WTC11 (cell line): Measurements from ENCODE around the gene SYNDIG1. TPM values are rescaled to one million over a fixed set of nuclear protein-coding genes. Genes with fewer than 3 reads are reported as not detected.

ENCODE experiments used
- ATAC-seq: fragments of 200-7000 bp; cut with Tn5 transposase; 2 replicates; pipeline ENCODE4 v1.10.0; 2021; ENCODE audit warnings: mild to moderate bottlenecking, moderate library complexity
- CTCF ChIA-PET: fragments of 300-600 bp; sonication (Branson Sonifier 250); formaldehyde crosslinking; loops from one replicate; lab custom pipeline; 2021; ENCODE audit warnings: antibody characterized with exemption; lab: Charles Lee
- POLR2A ChIA-PET: fragments of 350-600 bp; sonication (Branson Sonifier 250); formaldehyde crosslinking; loops from one replicate; lab custom pipeline; 2021; ENCODE audit warnings: antibody characterized with exemption; lab: Charles Lee
- DNase-seq: peaks from one replicate; pipeline ENCODE4 v3.0.0; 2021; ENCODE audit warnings: low spot score
- H3K27ac Mint-ChIP-seq: 2 replicates; pipeline ENCODE4 v1.8.0; 2021; ENCODE audit warnings: mixed read lengths
- H3K27me3 Mint-ChIP-seq: 2 replicates; pipeline ENCODE4 v1.8.0; 2021; ENCODE audit warnings: low read depth, mild to moderate bottlenecking, moderate library complexity, mixed read lengths
- H3K36me3 Mint-ChIP-seq: 2 replicates; pipeline ENCODE4 v1.8.0; 2021; ENCODE audit warnings: mixed read lengths
- H3K4me1 Mint-ChIP-seq: 2 replicates; pipeline ENCODE4 v1.8.0; 2022; ENCODE audit warnings: mixed read lengths
- H3K4me3 Mint-ChIP-seq: 2 replicates; pipeline ENCODE4 v1.8.0; 2021; ENCODE audit warnings: mild to moderate bottlenecking, moderate library complexity, mixed read lengths
- H3K9me3 Mint-ChIP-seq: 2 replicates; pipeline ENCODE4 v1.8.0; 2021; ENCODE audit warnings: mixed read lengths
- ATF3 ChIP-seq: sonication (generic); formaldehyde crosslinking; conservative IDR thresholded peaks from 2 replicates; pipeline ENCODE4 v1.8.1; 2022; ENCODE audit warnings: mild to moderate bottlenecking, missing genetic modification reagents
- ATF6 ChIP-seq: sonication (generic); formaldehyde crosslinking; IDR thresholded peaks from 2 replicates; pipeline ENCODE4 v1.8.1; 2023; ENCODE audit warnings: mild to moderate bottlenecking, missing genetic modification reagents
- ETV6 ChIP-seq: sonication (generic); formaldehyde crosslinking; IDR thresholded peaks from 2 replicates; pipeline ENCODE4 v1.8.1; 2022; ENCODE audit warnings: mild to moderate bottlenecking, missing genetic modification reagents
- FOXJ3 ChIP-seq: sonication (generic); formaldehyde crosslinking; IDR thresholded peaks from 2 replicates; pipeline ENCODE4 v1.9.0; 2021; ENCODE audit warnings: missing genetic modification reagents, mild to moderate bottlenecking, borderline replicate concordance
- GRHL2 ChIP-seq: fragments of 250-450 bp; sonication (Bioruptor Pico); IDR thresholded peaks from 2 replicates; pipeline ENCODE4 v1.8.0; 2022; ENCODE audit warnings: mild to moderate bottlenecking, moderate library complexity; ENCODE audit not compliant: insufficient replicate concordance, severe bottlenecking
- GTF2I ChIP-seq: fragments of 250-450 bp; sonication (Bioruptor Pico); conservative IDR thresholded peaks from 2 replicates; pipeline ENCODE4 v1.4.0; 2021; ENCODE audit warnings: mild to moderate bottlenecking
- IRF1 ChIP-seq: sonication (generic); formaldehyde crosslinking; IDR thresholded peaks from 2 replicates; pipeline ENCODE4 v1.8.0; 2023; ENCODE audit warnings: missing genetic modification reagents
- MXD4 ChIP-seq: fragments of 250-450 bp; sonication (Bioruptor Pico); IDR thresholded peaks from 2 replicates; pipeline ENCODE4 v1.8.0; 2021; ENCODE audit warnings: mild to moderate bottlenecking, moderate library complexity, borderline replicate concordance
- NR2C2 ChIP-seq: sonication (generic); formaldehyde crosslinking; IDR thresholded peaks from 2 replicates; pipeline ENCODE4 v1.8.0; 2022; ENCODE audit warnings: mild to moderate bottlenecking, missing genetic modification reagents
- SMAD4 ChIP-seq: sonication (generic); formaldehyde crosslinking; IDR thresholded peaks from 2 replicates; pipeline ENCODE4 v1.8.0; 2022; ENCODE audit warnings: mild to moderate bottlenecking, missing genetic modification reagents
- TEAD1 ChIP-seq: sonication (generic); formaldehyde crosslinking; IDR thresholded peaks from 2 replicates; pipeline ENCODE4 v1.8.0; 2022; ENCODE audit warnings: mild to moderate bottlenecking, missing genetic modification reagents
- ZNF219 ChIP-seq: sonication (generic); formaldehyde crosslinking; IDR thresholded peaks from 2 replicates; pipeline ENCODE4 v1.8.0; 2023; ENCODE audit warnings: missing genetic modification reagents, mild to moderate bottlenecking, borderline replicate concordance
- ZNF263 ChIP-seq: sonication (generic); formaldehyde crosslinking; IDR thresholded peaks from 2 replicates; pipeline ENCODE4 v1.8.1; 2022; ENCODE audit warnings: low read depth, mild to moderate bottlenecking, moderate library complexity, missing genetic modification reagents
- ZNF396 ChIP-seq: fragments of 250-450 bp; sonication (Bioruptor Pico); IDR thresholded peaks from 2 replicates; pipeline ENCODE4 v1.8.0; 2021; ENCODE audit warnings: mild to moderate bottlenecking, moderate library complexity, borderline replicate concordance
- ZNF423 ChIP-seq: fragments of 250-450 bp; sonication (Bioruptor Pico); IDR thresholded peaks from 2 replicates; pipeline ENCODE4 v2.1.2; 2022; ENCODE audit warnings: mild to moderate bottlenecking, moderate library complexity
- ZNF671 ChIP-seq: fragments of 250-450 bp; sonication (Bioruptor Pico); IDR thresholded peaks from 2 replicates; pipeline ENCODE4 v1.8.0; 2021; ENCODE audit warnings: mild to moderate bottlenecking
- total RNA-seq: library from RNA; stranded (reverse); gene quantifications from 3 replicates; pipeline ENCODE4 v1.2.3, GENCODE V29; 2021
- TF ChIP-seq, protein P1 (sequence below): sonication (generic); formaldehyde crosslinking; IDR thresholded peaks from 2 replicates; pipeline ENCODE4 v1.8.0; 2022; ENCODE audit warnings: missing genetic modification reagents
- TF ChIP-seq, protein P2 (sequence below): sonication (generic); formaldehyde crosslinking; IDR thresholded peaks from 2 replicates; pipeline ENCODE4 v1.8.1; 2022; ENCODE audit warnings: low read depth, missing genetic modification reagents, borderline replicate concordance
- TF ChIP-seq, protein P3 (sequence below): fragments of 250-450 bp; sonication (Bioruptor Pico); IDR thresholded peaks from 2 replicates; pipeline ENCODE4 v1.9.0; 2021; ENCODE audit warnings: mild to moderate bottlenecking

SYNDIG1 gene
- total RNA-seq, 1 experiment from 2014 or later: 6.4 TPM

GRCh38 chr20:24615353-24615752 lies 145.9 kb downstream of the SYNDIG1 start:
- no peak overlapping the region for H3K4me3 Mint-ChIP-seq
- TF ChIP-seq IRF1 (CRISPR knock-in tag) (no peak), ATF3 (CRISPR knock-in tag) (no peak), SMAD4 (CRISPR knock-in tag) (no peak), ATF6 (CRISPR knock-in tag) (no peak)
- TF ChIP-seq, all 79 proteins: peak for 0
- POLR2A ChIA-PET: no interaction called here
- no peak overlapping the region for H3K27ac Mint-ChIP-seq
- peaks cover 23% of the 10 kb centered on the region for H3K4me1 Mint-ChIP-seq
- H3K27me3 Mint-ChIP-seq: no peaks in the 10 kb centered on the region
- no peaks in the 10 kb centered on the region for H3K9me3 Mint-ChIP-seq
- DNase-seq: no peak
- ATAC-seq: no peak
- CTCF ChIA-PET: interaction anchor here (1.2 kb wide), 1 partner anchor 407 kb away, joined by 4 read pairs; no protein-coding TSS in a partner anchor
- no peaks in the 10 kb centered on the region for H3K36me3 Mint-ChIP-seq

DNA sequence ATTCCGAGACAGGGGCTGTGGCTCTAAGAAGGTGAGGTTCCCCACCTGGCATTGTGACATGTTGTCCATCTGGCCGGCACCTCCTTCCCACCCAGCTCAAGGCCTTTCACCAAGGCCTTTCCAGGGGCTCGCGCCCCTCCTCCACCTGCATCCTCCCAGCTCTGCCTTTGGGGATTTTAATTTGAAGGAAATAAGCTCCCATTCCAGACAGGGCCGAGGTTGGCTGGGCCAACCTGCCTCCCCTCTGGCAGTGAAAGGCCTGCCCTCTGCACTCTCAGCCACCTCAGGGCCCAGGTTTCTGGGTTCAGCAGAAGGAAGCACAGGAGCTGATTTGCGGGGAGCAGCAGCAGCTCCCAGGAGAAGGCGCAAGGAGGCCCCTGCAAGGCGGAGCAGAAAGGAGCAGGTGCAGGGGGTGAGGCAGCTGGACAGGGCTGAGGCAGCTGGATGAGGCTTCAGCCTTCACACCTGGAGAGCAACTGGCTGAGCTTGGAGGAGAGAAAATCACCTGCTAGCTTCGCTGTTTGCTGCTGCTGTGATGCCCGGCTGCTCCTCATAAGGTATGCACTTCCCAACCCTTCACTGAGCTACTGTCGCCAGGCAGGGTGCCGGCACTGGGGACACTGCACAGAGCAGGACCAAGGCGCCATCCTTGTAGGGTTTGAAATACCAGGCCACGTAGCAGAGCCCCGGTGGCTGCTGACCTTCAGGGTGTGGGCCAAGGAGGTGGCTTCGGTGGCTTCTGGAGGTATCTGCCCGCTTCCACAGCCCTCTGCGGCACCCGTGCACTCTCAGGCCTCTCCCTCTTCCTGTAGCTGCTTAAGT lies 147.0 kb downstream of the SYNDIG1 start:
- DNase-seq: no peak
- peaks cover 12% of the 10 kb centered on the region for H3K4me1 Mint-ChIP-seq
- ChIA-PET POLR2A (interaction anchor here (1.1 kb wide), 1 partner anchor 26 kb away, joined by 3 read pairs; no protein-coding TSS in a partner anchor), CTCF (interaction anchor here (0.6 to 1.2 kb wide), 3 partner anchors 61 to 408 kb away, joined by 3 to 4 read pairs (median 3); no protein-coding TSS in a partner anchor)
- H3K4me3 Mint-ChIP-seq: no peak overlapping the region
- ATAC-seq: peak; percentile 24
- H3K9me3 Mint-ChIP-seq: no peaks in the 10 kb centered on the region
- H3K27ac Mint-ChIP-seq: no peak overlapping the region
- no peaks in the 10 kb centered on the region for H3K27me3 Mint-ChIP-seq
- TF ChIP-seq GTF2I: no peak
- no peak for TF ChIP-seq ZNF423 (CRISPR knock-in tag)
- TF ChIP-seq TEAD1 (CRISPR knock-in tag): no peak
- TF ChIP-seq MXD4: no peak
- TF ChIP-seq, protein P1, sequence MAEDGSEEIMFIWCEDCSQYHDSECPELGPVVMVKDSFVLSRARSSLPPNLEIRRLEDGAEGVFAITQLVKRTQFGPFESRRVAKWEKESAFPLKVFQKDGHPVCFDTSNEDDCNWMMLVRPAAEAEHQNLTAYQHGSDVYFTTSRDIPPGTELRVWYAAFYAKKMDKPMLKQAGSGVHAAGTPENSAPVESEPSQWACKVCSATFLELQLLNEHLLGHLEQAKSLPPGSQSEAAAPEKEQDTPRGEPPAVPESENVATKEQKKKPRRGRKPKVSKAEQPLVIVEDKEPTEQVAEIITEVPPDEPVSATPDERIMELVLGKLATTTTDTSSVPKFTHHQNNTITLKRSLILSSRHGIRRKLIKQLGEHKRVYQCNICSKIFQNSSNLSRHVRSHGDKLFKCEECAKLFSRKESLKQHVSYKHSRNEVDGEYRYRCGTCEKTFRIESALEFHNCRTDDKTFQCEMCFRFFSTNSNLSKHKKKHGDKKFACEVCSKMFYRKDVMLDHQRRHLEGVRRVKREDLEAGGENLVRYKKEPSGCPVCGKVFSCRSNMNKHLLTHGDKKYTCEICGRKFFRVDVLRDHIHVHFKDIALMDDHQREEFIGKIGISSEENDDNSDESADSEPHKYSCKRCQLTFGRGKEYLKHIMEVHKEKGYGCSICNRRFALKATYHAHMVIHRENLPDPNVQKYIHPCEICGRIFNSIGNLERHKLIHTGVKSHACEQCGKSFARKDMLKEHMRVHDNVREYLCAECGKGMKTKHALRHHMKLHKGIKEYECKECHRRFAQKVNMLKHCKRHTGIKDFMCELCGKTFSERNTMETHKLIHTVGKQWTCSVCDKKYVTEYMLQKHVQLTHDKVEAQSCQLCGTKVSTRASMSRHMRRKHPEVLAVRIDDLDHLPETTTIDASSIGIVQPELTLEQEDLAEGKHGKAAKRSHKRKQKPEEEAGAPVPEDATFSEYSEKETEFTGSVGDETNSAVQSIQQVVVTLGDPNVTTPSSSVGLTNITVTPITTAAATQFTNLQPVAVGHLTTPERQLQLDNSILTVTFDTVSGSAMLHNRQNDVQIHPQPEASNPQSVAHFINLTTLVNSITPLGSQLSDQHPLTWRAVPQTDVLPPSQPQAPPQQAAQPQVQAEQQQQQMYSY: no peak
- TF ChIP-seq ETV6 (CRISPR knock-in tag): no peak
- TF ChIP-seq, protein P2, sequence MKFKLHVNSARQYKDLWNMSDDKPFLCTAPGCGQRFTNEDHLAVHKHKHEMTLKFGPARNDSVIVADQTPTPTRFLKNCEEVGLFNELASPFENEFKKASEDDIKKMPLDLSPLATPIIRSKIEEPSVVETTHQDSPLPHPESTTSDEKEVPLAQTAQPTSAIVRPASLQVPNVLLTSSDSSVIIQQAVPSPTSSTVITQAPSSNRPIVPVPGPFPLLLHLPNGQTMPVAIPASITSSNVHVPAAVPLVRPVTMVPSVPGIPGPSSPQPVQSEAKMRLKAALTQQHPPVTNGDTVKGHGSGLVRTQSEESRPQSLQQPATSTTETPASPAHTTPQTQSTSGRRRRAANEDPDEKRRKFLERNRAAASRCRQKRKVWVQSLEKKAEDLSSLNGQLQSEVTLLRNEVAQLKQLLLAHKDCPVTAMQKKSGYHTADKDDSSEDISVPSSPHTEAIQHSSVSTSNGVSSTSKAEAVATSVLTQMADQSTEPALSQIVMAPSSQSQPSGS (CRISPR knock-in tag): no peak
- no peak for TF ChIP-seq ZNF263 (CRISPR knock-in tag)
- no peak for TF ChIP-seq FOXJ3 (CRISPR knock-in tag)
- TF ChIP-seq NR2C2 (CRISPR knock-in tag): no peak
- no peak for TF ChIP-seq IRF1 (CRISPR knock-in tag)
- no peak for TF ChIP-seq ZNF219 (CRISPR knock-in tag)
- TF ChIP-seq ZNF396 (CRISPR knock-in tag): no peak
- TF ChIP-seq, protein P3, sequence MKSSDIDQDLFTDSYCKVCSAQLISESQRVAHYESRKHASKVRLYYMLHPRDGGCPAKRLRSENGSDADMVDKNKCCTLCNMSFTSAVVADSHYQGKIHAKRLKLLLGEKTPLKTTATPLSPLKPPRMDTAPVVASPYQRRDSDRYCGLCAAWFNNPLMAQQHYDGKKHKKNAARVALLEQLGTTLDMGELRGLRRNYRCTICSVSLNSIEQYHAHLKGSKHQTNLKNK: no peak
- TF ChIP-seq ZNF671 (CRISPR knock-in tag): no peak
- TF ChIP-seq GRHL2 (CRISPR knock-in tag): no peak
- TF ChIP-seq ATF3 (CRISPR knock-in tag): no peak
- TF ChIP-seq, all 79 proteins: peak for 0
- H3K36me3 Mint-ChIP-seq: no peaks in the 10 kb centered on the region
